ENCODE measurements around the gene GALNT1. TPM values are rescaled to one million over a fixed set of nuclear protein-coding genes. Genes with fewer than 3 reads are reported as not detected.
A peak's percentile ranks its signal among the peaks of the same experiment; 100 is the strongest.

GALNT1 gene
- total and polyA plus RNA-seq, 9 of the 15 experiments (the other 6 are each of a cell fraction or from before 2014, with no cell fraction given), result 14.4 to 54.1 (median 36.6) TPM

DNA sequence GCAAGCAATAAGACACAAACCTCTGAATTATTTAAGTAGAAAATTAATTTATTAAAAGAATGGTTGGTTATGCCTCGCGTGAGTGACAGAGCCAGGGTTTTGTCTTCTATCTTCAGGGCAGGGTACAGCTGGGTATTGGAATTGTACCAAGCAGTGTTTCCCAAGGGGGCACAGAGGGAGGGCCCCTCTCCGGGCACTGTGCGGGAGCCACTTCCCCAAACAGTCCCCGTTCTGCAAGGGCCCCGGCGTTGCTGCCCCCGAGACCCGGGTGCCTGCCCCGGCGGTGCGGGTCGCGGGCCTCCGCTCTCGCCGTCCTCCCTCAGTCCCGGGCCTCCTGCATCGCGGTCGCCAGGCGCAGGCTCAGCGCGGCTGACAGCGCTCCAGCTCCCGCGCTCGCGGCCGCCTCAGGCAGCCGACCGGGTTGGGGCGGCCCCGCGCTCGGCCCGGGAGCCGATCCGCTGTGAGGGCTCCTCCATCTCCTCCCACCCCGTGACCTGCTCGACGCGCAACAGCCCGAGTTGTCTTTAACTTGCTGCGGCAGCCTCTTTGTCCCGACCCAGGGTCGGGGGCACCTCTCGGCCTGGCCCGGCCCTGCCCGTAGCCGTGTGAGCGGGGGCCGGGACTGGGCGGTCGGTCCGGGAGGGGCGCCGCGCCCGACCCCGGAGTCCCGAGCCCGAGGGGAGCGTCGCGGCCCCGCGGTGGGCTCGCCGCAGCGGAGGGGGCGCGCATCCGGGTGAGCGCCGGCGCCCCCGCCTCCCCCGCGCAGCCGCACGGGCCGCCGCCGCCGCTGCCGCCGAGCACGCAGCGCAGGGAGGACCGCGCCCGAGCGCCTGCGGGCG is 620 bp upstream of the GALNT1 start (continued):
- TF ChIP-seq PRMT5 (CRISPR knock-in tag; IDR thresholded peaks at IDR 0.05) (no peak), FOXJ2 (tag; IDR thresholded peaks at IDR 0.05) (no peak), ZNF717 (CRISPR knock-in tag; IDR thresholded peaks at IDR 0.05) (no peak), ZNF263 (CRISPR knock-in tag; IDR thresholded peaks at IDR 0.05; ENCODE audit: borderline replicate concordance) (peak; percentile 91), TCFL5 (CRISPR knock-in tag; conservative IDR thresholded peaks at IDR 0.05) (no peak), PHF20 (IDR thresholded peaks at IDR 0.05; ENCODE audit: partially characterized antibody) (peak; percentile 28), EP300 (IDR thresholded peaks at IDR 0.05; ENCODE audit: low read length) (no peak), ZNF79 (CRISPR knock-in tag; IDR thresholded peaks at IDR 0.05; ENCODE audit: low read depth) (no peak), TGIF2 (CRISPR knock-in tag; IDR thresholded peaks at IDR 0.05) (no peak), EP400 (IDR thresholded peaks at IDR 0.05) (no peak), ZFP30 (CRISPR knock-in tag; IDR thresholded peaks at IDR 0.05; ENCODE audit: borderline replicate concordance) (no peak), HNRNPH1 (optimal IDR thresholded peaks at IDR 0.05; ENCODE audit: low read depth, low read length) (no peak), SRF (CRISPR knock-in tag; IDR thresholded peaks at IDR 0.05) (no peak)
- TF ChIP-seq, protein P1, sequence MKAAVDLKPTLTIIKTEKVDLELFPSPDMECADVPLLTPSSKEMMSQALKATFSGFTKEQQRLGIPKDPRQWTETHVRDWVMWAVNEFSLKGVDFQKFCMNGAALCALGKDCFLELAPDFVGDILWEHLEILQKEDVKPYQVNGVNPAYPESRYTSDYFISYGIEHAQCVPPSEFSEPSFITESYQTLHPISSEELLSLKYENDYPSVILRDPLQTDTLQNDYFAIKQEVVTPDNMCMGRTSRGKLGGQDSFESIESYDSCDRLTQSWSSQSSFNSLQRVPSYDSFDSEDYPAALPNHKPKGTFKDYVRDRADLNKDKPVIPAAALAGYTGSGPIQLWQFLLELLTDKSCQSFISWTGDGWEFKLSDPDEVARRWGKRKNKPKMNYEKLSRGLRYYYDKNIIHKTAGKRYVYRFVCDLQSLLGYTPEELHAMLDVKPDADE (conservative IDR thresholded peaks at IDR 0.05; ENCODE audit: control insufficient read depth, low read depth, low read length), result no peak
- TF ChIP-seq, protein P2, sequence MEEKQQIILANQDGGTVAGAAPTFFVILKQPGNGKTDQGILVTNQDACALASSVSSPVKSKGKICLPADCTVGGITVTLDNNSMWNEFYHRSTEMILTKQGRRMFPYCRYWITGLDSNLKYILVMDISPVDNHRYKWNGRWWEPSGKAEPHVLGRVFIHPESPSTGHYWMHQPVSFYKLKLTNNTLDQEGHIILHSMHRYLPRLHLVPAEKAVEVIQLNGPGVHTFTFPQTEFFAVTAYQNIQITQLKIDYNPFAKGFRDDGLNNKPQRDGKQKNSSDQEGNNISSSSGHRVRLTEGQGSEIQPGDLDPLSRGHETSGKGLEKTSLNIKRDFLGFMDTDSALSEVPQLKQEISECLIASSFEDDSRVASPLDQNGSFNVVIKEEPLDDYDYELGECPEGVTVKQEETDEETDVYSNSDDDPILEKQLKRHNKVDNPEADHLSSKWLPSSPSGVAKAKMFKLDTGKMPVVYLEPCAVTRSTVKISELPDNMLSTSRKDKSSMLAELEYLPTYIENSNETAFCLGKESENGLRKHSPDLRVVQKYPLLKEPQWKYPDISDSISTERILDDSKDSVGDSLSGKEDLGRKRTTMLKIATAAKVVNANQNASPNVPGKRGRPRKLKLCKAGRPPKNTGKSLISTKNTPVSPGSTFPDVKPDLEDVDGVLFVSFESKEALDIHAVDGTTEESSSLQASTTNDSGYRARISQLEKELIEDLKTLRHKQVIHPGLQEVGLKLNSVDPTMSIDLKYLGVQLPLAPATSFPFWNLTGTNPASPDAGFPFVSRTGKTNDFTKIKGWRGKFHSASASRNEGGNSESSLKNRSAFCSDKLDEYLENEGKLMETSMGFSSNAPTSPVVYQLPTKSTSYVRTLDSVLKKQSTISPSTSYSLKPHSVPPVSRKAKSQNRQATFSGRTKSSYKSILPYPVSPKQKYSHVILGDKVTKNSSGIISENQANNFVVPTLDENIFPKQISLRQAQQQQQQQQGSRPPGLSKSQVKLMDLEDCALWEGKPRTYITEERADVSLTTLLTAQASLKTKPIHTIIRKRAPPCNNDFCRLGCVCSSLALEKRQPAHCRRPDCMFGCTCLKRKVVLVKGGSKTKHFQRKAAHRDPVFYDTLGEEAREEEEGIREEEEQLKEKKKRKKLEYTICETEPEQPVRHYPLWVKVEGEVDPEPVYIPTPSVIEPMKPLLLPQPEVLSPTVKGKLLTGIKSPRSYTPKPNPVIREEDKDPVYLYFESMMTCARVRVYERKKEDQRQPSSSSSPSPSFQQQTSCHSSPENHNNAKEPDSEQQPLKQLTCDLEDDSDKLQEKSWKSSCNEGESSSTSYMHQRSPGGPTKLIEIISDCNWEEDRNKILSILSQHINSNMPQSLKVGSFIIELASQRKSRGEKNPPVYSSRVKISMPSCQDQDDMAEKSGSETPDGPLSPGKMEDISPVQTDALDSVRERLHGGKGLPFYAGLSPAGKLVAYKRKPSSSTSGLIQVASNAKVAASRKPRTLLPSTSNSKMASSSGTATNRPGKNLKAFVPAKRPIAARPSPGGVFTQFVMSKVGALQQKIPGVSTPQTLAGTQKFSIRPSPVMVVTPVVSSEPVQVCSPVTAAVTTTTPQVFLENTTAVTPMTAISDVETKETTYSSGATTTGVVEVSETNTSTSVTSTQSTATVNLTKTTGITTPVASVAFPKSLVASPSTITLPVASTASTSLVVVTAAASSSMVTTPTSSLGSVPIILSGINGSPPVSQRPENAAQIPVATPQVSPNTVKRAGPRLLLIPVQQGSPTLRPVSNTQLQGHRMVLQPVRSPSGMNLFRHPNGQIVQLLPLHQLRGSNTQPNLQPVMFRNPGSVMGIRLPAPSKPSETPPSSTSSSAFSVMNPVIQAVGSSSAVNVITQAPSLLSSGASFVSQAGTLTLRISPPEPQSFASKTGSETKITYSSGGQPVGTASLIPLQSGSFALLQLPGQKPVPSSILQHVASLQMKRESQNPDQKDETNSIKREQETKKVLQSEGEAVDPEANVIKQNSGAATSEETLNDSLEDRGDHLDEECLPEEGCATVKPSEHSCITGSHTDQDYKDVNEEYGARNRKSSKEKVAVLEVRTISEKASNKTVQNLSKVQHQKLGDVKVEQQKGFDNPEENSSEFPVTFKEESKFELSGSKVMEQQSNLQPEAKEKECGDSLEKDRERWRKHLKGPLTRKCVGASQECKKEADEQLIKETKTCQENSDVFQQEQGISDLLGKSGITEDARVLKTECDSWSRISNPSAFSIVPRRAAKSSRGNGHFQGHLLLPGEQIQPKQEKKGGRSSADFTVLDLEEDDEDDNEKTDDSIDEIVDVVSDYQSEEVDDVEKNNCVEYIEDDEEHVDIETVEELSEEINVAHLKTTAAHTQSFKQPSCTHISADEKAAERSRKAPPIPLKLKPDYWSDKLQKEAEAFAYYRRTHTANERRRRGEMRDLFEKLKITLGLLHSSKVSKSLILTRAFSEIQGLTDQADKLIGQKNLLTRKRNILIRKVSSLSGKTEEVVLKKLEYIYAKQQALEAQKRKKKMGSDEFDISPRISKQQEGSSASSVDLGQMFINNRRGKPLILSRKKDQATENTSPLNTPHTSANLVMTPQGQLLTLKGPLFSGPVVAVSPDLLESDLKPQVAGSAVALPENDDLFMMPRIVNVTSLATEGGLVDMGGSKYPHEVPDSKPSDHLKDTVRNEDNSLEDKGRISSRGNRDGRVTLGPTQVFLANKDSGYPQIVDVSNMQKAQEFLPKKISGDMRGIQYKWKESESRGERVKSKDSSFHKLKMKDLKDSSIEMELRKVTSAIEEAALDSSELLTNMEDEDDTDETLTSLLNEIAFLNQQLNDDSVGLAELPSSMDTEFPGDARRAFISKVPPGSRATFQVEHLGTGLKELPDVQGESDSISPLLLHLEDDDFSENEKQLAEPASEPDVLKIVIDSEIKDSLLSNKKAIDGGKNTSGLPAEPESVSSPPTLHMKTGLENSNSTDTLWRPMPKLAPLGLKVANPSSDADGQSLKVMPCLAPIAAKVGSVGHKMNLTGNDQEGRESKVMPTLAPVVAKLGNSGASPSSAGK (IDR thresholded peaks at IDR 0.05), result peak; percentile 35; the same call in 1 of the 2 replicates

All from K562 (cell line).